A673 (cell line): ENCODE measurements around the gene HAPLN3. TPM values are rescaled to one million over a fixed set of nuclear protein-coding genes. Genes with fewer than 3 reads are reported as not detected.

Experiments
- BruUV-seq: library from RNA; stranded (reverse); fragments of 400-500 nt; replicated peaks from 2 replicates; lab custom pipeline; 2021; lab: Mats Ljungman, UMichigan
- CTCF ChIA-PET: fragments of 300-600 bp; sonication (Branson Sonifier 250); formaldehyde crosslinking; loops from one replicate; lab custom pipeline; 2022; ENCODE audit warnings: antibody characterized with exemption; lab: Charles Lee
- POLR2A ChIA-PET: fragments of 300-600 bp; sonication (Branson Sonifier 250); formaldehyde crosslinking; loops from one replicate; lab custom pipeline; 2022; ENCODE audit warnings: antibody characterized with exemption; ENCODE audit not compliant: low non-redundant PET; lab: Charles Lee
- DNase-seq: peaks from one replicate; pipeline ENCODE4 v3.0.0-alpha.2; 2015; ENCODE audit warnings: low spot score
- H3K27ac ChIP-seq: fragments of 200-600 bp; sonication (generic); 2 replicates; pipeline ENCODE4 v1.5.1; 2016; ENCODE audit warnings: mixed run types, low read depth, mild to moderate bottlenecking, mixed read lengths, antibody characterized with exemption, low read length; ENCODE audit not compliant: poor library complexity, severe bottlenecking
- H3K27me3 ChIP-seq: fragments of 200-600 bp; sonication (generic); replicated peaks from 2 replicates; pipeline ENCODE4 v1.6.1; 2017; ENCODE audit warnings: mixed run types, low read depth, mild to moderate bottlenecking, mixed read lengths, antibody characterized with exemption, low read length; ENCODE audit not compliant: insufficient read depth, poor library complexity
- H3K36me3 ChIP-seq: fragments of 200-600 bp; sonication (generic); 2 replicates; pipeline ENCODE4 v1.6.1; 2016; ENCODE audit warnings: mixed run types, mild to moderate bottlenecking, mixed read lengths, antibody characterized with exemption, low read length; ENCODE audit not compliant: insufficient read depth, poor library complexity, severe bottlenecking
- H3K4me1 ChIP-seq: fragments of 200-600 bp; sonication (generic); 2 replicates; pipeline ENCODE4 v1.6.1; 2017; ENCODE audit warnings: mixed run types, mild to moderate bottlenecking, mixed read lengths, antibody characterized with exemption, low read length; ENCODE audit not compliant: insufficient read depth, poor library complexity, severe bottlenecking
- H3K4me3 ChIP-seq: fragments of 200-600 bp; sonication (generic); 2 replicates; pipeline ENCODE4 v1.5.1; 2016; ENCODE audit warnings: low read depth, mixed run types, mild to moderate bottlenecking, mixed read lengths, low read length; ENCODE audit not compliant: poor library complexity, severe bottlenecking
- H3K9me3 ChIP-seq: fragments of 200-600 bp; sonication (generic); 2 replicates; pipeline ENCODE4 v1.6.1; 2016; ENCODE audit warnings: mixed run types, low read depth, mild to moderate bottlenecking, mixed read lengths, antibody characterized with exemption, low read length; ENCODE audit not compliant: poor library complexity, severe bottlenecking
- EZH2 ChIP-seq: fragments of 200-600 bp; sonication (generic); IDR thresholded peaks from 2 replicates; pipeline ENCODE4 v1.6.1; 2017; ENCODE audit warnings: borderline replicate concordance, low read depth, mild to moderate bottlenecking, mixed read lengths, antibody characterized with exemption, low read length; ENCODE audit not compliant: poor library complexity, severe bottlenecking
- intact Hi-C: fragments of 100-400 bp; cut with micrococcal nuclease; formaldehyde crosslinking; loops from one replicate; pipeline ENCODE4 v1.10.0; 2022; ENCODE audit not compliant: unreplicated experiment
- total RNA-seq: library from RNA; stranded (reverse); gene quantifications from 2 replicates; pipeline ENCODE4 v1.2.3, GENCODE V29; 2021
- TF ChIP-seq, protein P1 (sequence below): fragments of 300-800, 200-600 bp; sonication (generic); conservative IDR thresholded peaks from 2 replicates; pipeline ENCODE4 v1.5.1; 2017; ENCODE audit warnings: low read depth, mild to moderate bottlenecking, antibody characterized with exemption, low read length, moderate library complexity, mixed read lengths

Gene HAPLN3
- total RNA-seq, 1 experiment from 2014 or later: 1.4 TPM

DNA sequence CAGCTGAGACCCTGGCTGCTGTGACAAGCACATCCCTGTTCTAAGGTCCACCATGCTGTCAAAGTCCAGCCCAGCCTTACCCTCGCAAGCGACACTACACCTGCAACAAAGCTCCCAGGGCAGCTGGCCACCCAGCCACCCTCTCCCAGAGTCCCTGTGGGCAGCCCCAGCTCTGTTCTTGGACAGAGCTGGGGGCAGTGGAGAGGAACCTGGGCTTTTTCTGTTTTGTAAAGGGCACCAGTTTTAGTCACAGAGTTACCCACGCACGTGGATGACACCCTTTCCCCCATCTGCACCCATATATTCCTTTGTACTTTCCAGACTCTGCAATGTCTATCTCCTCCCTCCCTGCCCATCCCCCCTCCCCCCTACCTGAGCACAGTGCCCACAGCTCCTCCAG, 53.2 kb downstream of the HAPLN3 start:
- no peak for DNase-seq
- POLR2A ChIA-PET: interaction anchor here (0.5 kb wide), 1 partner anchor 103 kb away, joined by 8 read pairs; no protein-coding TSS in a partner anchor
- no peaks in the 10 kb centered on the region for H3K27me3 ChIP-seq
- no peaks in the 10 kb centered on the region for H3K9me3 ChIP-seq
- no peaks in the 10 kb centered on the region for H3K4me1 ChIP-seq
- no peak overlapping the region for H3K27ac ChIP-seq
- H3K36me3 ChIP-seq: no peaks in the 10 kb centered on the region
- no peak for TF ChIP-seq EZH2
- TF ChIP-seq, protein P1, sequence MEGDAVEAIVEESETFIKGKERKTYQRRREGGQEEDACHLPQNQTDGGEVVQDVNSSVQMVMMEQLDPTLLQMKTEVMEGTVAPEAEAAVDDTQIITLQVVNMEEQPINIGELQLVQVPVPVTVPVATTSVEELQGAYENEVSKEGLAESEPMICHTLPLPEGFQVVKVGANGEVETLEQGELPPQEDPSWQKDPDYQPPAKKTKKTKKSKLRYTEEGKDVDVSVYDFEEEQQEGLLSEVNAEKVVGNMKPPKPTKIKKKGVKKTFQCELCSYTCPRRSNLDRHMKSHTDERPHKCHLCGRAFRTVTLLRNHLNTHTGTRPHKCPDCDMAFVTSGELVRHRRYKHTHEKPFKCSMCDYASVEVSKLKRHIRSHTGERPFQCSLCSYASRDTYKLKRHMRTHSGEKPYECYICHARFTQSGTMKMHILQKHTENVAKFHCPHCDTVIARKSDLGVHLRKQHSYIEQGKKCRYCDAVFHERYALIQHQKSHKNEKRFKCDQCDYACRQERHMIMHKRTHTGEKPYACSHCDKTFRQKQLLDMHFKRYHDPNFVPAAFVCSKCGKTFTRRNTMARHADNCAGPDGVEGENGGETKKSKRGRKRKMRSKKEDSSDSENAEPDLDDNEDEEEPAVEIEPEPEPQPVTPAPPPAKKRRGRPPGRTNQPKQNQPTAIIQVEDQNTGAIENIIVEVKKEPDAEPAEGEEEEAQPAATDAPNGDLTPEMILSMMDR: no peak
- CTCF ChIA-PET: interaction anchor here (0.6 to 0.7 kb wide), 2 partner anchors 9 to 66 kb away, joined by 8 to 11 read pairs; no protein-coding TSS in a partner anchor
- no TSS peak for BruUV-seq
- intact Hi-C loops: no loop called here
- H3K4me3 ChIP-seq: no peak overlapping the region

DNA sequence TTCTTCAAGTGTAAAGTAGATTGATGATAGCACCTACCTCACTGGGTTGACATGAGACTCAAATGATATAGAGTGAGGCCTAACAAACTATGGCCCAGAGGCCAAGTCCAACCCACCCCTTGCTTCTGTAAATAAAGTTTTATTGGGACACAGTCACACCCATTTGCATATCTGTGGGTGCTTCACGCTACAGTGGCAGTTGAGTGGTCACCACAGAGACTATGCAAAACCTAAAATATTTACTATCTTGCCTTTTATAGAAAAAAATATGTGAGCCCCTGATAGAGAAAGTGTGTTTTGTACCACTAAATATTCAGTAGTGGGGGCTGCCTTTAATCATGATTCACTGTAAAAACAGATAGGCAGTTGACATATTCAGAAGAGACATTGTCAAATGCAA, 54.1 kb downstream of the HAPLN3 start:
- CTCF ChIA-PET: no interaction called here
- POLR2A ChIA-PET: no interaction called here
- H3K4me1 ChIP-seq: no peaks in the 10 kb centered on the region
- no peak for TF ChIP-seq EZH2
- TF ChIP-seq, protein P1: no peak
- no peaks in the 10 kb centered on the region for H3K36me3 ChIP-seq
- H3K4me3 ChIP-seq: no peak overlapping the region
- BruUV-seq: no TSS peak
- H3K27me3 ChIP-seq: no peaks in the 10 kb centered on the region
- H3K27ac ChIP-seq: no peak overlapping the region
- H3K9me3 ChIP-seq: no peaks in the 10 kb centered on the region
- intact Hi-C loops: no loop called here
- DNase-seq: no peak

DNA sequence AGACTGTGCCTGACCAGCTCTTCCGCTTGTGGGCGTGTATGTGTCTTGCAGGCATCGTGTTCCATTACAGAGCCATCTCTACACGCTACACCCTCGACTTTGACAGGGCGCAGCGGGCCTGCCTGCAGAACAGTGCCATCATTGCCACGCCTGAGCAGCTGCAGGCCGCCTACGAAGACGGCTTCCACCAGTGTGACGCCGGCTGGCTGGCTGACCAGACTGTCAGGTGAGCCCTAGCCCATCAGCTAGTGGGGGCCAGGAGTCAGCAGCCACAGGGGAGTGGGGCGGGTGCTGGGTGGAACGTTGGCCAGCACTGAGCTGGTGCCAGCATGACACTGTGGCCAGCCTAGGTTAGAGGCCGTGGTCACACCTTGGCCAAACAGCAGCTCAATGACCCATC, 55.4 kb downstream of the HAPLN3 start:
- no peaks in the 10 kb centered on the region for H3K4me1 ChIP-seq
- no peaks in the 10 kb centered on the region for H3K9me3 ChIP-seq
- ChIA-PET POLR2A (no interaction called here), CTCF (no interaction called here)
- no peaks in the 10 kb centered on the region for H3K36me3 ChIP-seq
- TF ChIP-seq EZH2: no peak
- TF ChIP-seq, protein P1: no peak
- no TSS peak for BruUV-seq
- no peak overlapping the region for H3K27ac ChIP-seq
- DNase-seq: no peak
- no peak overlapping the region for H3K4me3 ChIP-seq
- intact Hi-C loops: loop anchor here (10.0 kb wide), 1 partner anchor 185 kb away; no protein-coding TSS in a partner anchor
- H3K27me3 ChIP-seq: no peaks in the 10 kb centered on the region
